ENCODE measurements around the gene IGF2R. TPM values are rescaled to one million over a fixed set of nuclear protein-coding genes. Genes with fewer than 3 reads are reported as not detected.

IGF2R gene
- total and polyA plus RNA-seq, 8 donors, result 56.5 to 153 (median 60.4) TPM

GRCh38 chr6:160010067-160010466 is 41.2 kb downstream of the IGF2R start:
- H3K4me3 ChIP-seq, result no peak overlapping the region
- intact Hi-C loops (cut with DNase I), result no loop called here
- no peak for TF ChIP-seq CTCF (IDR thresholded peaks at IDR 0.05)
- DNase-seq, result no peak
- peaks cover 0 to 44% of the 10 kb centered on the region in 2 donors for H3K36me3 ChIP-seq
- ATAC-seq, result no peak
- H3K4me1 ChIP-seq, result peaks cover 7 to 31% of the 10 kb centered on the region in 2 donors
- no peak overlapping the region for H3K27ac ChIP-seq
- H3K9me3 ChIP-seq, result no peaks in the 10 kb centered on the region
- H3K27me3 ChIP-seq, result no peaks in the 10 kb centered on the region

- DNase-seq (no peak), ATAC-seq (peak; percentile 98)
- intact Hi-C loops (cut with DNase I), result no loop called here
- Histone ChIP-seq H3K4me3 (no peak overlapping the region), H3K9me3 (no peaks in the 10 kb centered on the region), H3K27me3 (no peaks in the 10 kb centered on the region), H3K4me1 (peaks cover 0 to 12% of the 10 kb centered on the region in 2 donors), H3K27ac (peak overlapping the region; percentile 2 to 30), H3K36me3 (peaks cover 0 to 55% of the 10 kb centered on the region in 2 donors)
- no peak for TF ChIP-seq CTCF (IDR thresholded peaks at IDR 0.05)
Measured at GRCh38 chr6:160013987-160014868, 45.3 kb downstream of the IGF2R start.

- no peaks in the 10 kb centered on the region for H3K9me3 ChIP-seq
- peaks cover 0 to 12% of the 10 kb centered on the region in 2 donors for H3K4me1 ChIP-seq
- no peaks in the 10 kb centered on the region for H3K27me3 ChIP-seq
- TF ChIP-seq CTCF (IDR thresholded peaks at IDR 0.05), result no peak
- no peak overlapping the region for H3K4me3 ChIP-seq
- H3K27ac ChIP-seq, result peak overlapping the region in 1 of 2 donors; percentile 30
- DNase-seq, result no peak
- intact Hi-C loops (cut with DNase I), result no loop called here
- peak; percentile 67 for ATAC-seq
- H3K36me3 ChIP-seq, result peaks cover 0 to 49% of the 10 kb centered on the region in 2 donors
Measured at GRCh38 chr6:160014869-160015182, 45.9 kb downstream of the IGF2R start.

- intact Hi-C loops (cut with DNase I), result no loop called here
- H3K27ac ChIP-seq, result no peak overlapping the region
- ATAC-seq, result no peak
Measured at GRCh38 chr6:160015778-160016684, 47.1 kb downstream of the IGF2R start.

More at GRCh38 chr6:160015778-160016684, 47.1 kb downstream of the IGF2R start:
- Histone ChIP-seq H3K27me3 (no peaks in the 10 kb centered on the region), H3K4me3 (no peak overlapping the region), H3K4me1 (peaks cover 0 to 12% of the 10 kb centered on the region in 2 donors), H3K9me3 (no peaks in the 10 kb centered on the region), H3K36me3 (peaks cover 0 to 37% of the 10 kb centered on the region in 2 donors)
- DNase-seq, result peak in 1 of 4 donors; percentile 58
- no peak for TF ChIP-seq CTCF (IDR thresholded peaks at IDR 0.05)
